Neural cell (in vitro differentiated cells): ENCODE data around the gene ATP6V1F. TPM values are rescaled to one million over a fixed set of nuclear protein-coding genes. Genes with fewer than 3 reads are reported as not detected.

Experiments
- H2AFZ ChIP-seq: fragments of 200-600, 300-800 bp; sonication (generic), shearing (Covaris generic); 2 replicates; pipeline ENCODE4 v1.6.0; 2014; ENCODE audit warnings: low read depth, mild to moderate bottlenecking, antibody characterized with exemption, low read length, moderate library complexity
- H3F3A ChIP-seq: fragments of 200-600 bp; shearing (Covaris generic); 2 replicates; pipeline ENCODE4 v1.6.1; 2016; ENCODE audit warnings: mild to moderate bottlenecking, moderate library complexity, mixed read lengths, antibody characterized with exemption, low read length; ENCODE audit not compliant: insufficient read depth, poor library complexity, severe bottlenecking
- H3K27ac ChIP-seq: fragments of 200-600, 300-800 bp; sonication (generic), shearing (Covaris generic); 2 replicates; pipeline ENCODE4 v1.5.1; 2014; ENCODE audit warnings: mild to moderate bottlenecking, low read length, moderate library complexity
- H3K27me3 ChIP-seq: fragments of 300-800, 200-600 bp; sonication (generic), shearing (Covaris generic); 2 replicates; pipeline ENCODE4 v1.6.0; 2014; ENCODE audit warnings: mild to moderate bottlenecking, low read depth, low read length, moderate library complexity; ENCODE audit not compliant: insufficient read depth
- H3K36me3 ChIP-seq: fragments of 300-800, 200-600 bp; sonication (generic), shearing (Covaris generic); 2 replicates; pipeline ENCODE4 v1.5.1; 2014; ENCODE audit warnings: mild to moderate bottlenecking, antibody characterized with exemption, low read length, moderate library complexity; ENCODE audit not compliant: insufficient read depth
- H3K4me2 ChIP-seq: fragments of 300-800, 200-600 bp; sonication (generic), shearing (Covaris generic); 2 replicates; pipeline ENCODE4 v1.6.0; 2014; ENCODE audit warnings: mild to moderate bottlenecking, low read length
- H3K4me3 ChIP-seq: fragments of 300-800, 200-600 bp; sonication (generic), shearing (Covaris generic); 2 replicates; pipeline ENCODE4 v1.5.1; 2014; ENCODE audit warnings: mild to moderate bottlenecking, low read length, moderate library complexity
- H3K79me2 ChIP-seq: fragments of 200-600 bp; shearing (Covaris generic); replicated peaks from 2 replicates; pipeline ENCODE4 v1.6.0; 2014; ENCODE audit warnings: mild to moderate bottlenecking, low read length, moderate library complexity; ENCODE audit not compliant: insufficient read depth
- H3K9ac ChIP-seq: fragments of 300-800, 200-600 bp; sonication (generic), shearing (Covaris generic); 2 replicates; pipeline ENCODE4 v1.6.1; 2016; ENCODE audit warnings: mild to moderate bottlenecking, low read length, mixed read lengths
- H3K9me2 ChIP-seq: fragments of 200-600 bp; shearing (Covaris generic); 2 replicates; pipeline ENCODE4 v1.6.1; 2016; ENCODE audit warnings: mild to moderate bottlenecking, low read length, mixed read lengths; ENCODE audit not compliant: insufficient read depth
- H3K9me3 ChIP-seq: fragments of 200-600, 300-800 bp; sonication (generic), shearing (Covaris generic); 2 replicates; pipeline ENCODE4 v1.6.1; 2016; ENCODE audit warnings: mild to moderate bottlenecking, mixed run types, low read length, moderate library complexity, mixed read lengths
- H4K20me1 ChIP-seq: fragments of 200-600 bp; shearing (Covaris generic); 2 replicates; pipeline ENCODE4 v1.6.1; 2016; ENCODE audit warnings: mild to moderate bottlenecking, mixed run types; ENCODE audit not compliant: insufficient read depth
- EP300 ChIP-seq: fragments of 450-650 bp; conservative IDR thresholded peaks from 2 replicates; pipeline ENCODE4 v1.6.1; 2014; ENCODE audit warnings: antibody characterized with exemption, mild to moderate bottlenecking, moderate library complexity; ENCODE audit not compliant: poor library complexity, severe bottlenecking
- EZH2 ChIP-seq: fragments of 200-600, 300-800 bp; shearing (Covaris generic), sonication (generic); IDR thresholded peaks from 2 replicates; pipeline ENCODE4 v1.6.1; 2014; ENCODE audit warnings: antibody characterized with exemption, low read length, borderline replicate concordance, mild to moderate bottlenecking; ENCODE audit not compliant: insufficient read depth, poor library complexity, severe bottlenecking
- MXI1 ChIP-seq: fragments of 450-650 bp; conservative IDR thresholded peaks from 2 replicates; pipeline ENCODE4 v1.6.1; 2014; ENCODE audit warnings: antibody characterized with exemption, mild to moderate bottlenecking; ENCODE audit not compliant: poor library complexity, severe bottlenecking
- POLR2AphosphoS5 ChIP-seq: IDR thresholded peaks from 2 replicates; pipeline ENCODE4 v1.6.1; 2012
- RAD21 ChIP-seq: fragments of 450-650 bp; conservative IDR thresholded peaks from 2 replicates; pipeline ENCODE4 v1.6.1; 2014; ENCODE audit warnings: antibody characterized with exemption, mild to moderate bottlenecking, moderate library complexity
- REST ChIP-seq: IDR thresholded peaks from 2 replicates; pipeline ENCODE4 v1.6.1; 2012; ENCODE audit warnings: borderline replicate concordance
- SMC3 ChIP-seq: fragments of 450-650 bp; conservative IDR thresholded peaks from 2 replicates; pipeline ENCODE4 v1.6.1; 2014; ENCODE audit warnings: antibody characterized with exemption, mild to moderate bottlenecking, moderate library complexity; ENCODE audit not compliant: poor library complexity
- TAF1 ChIP-seq: IDR thresholded peaks from 2 replicates; pipeline ENCODE4 v1.6.1; 2012; ENCODE audit warnings: low read depth
- polyA plus RNA-seq: library from polyadenylated mRNA; depleted of rRNA; stranded (reverse); fragments of >200 nt; gene quantifications from 2 replicates; pipeline ENCODE4 v1.2.3, GENCODE V29; 2014
- TF ChIP-seq, protein P1 (sequence below): fragments of 450-650 bp; IDR thresholded peaks from 2 replicates; pipeline ENCODE4 v1.5.1; 2014; ENCODE audit warnings: antibody characterized with exemption, mild to moderate bottlenecking, moderate library complexity; ENCODE audit not compliant: poor library complexity, severe bottlenecking

The ATP6V1F gene
- polyA plus RNA-seq, 1 donor from 2014 or later: 246 TPM

DNA sequence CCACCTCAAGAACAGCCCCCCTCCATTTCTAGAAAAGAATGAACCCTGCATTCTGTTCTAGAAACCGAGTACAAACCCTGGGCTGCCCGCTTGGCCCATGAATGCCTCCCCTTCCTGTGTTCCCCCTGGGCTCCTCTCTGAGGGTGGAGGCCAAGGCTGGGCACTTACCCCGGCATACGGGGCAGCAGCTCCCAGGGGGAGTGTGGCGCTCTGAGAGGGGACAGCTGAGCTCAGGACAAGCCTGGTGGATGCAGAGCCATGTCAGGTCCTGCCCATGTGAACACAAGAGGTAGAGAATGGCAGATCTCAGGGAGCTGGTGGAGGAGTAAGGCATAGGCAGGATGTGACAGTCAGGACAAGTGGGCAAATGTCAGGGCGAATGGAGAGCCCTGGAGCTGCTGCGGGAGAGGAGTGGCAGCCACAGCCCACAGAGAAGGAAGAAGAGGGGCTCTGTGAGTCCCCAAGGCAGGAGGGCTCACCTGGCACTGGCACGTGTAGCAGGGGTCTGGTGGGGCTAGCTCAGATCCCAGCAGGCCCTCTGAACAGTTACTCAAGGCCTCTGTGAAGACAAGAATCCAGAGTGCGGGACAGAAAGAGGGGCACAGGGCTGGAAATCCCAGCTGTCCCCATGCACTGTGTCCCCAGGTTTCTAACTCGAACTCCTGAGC is 18.9 kb downstream of the ATP6V1F start:
- no peak overlapping the region for H3K4me3 ChIP-seq
- no peak for TF ChIP-seq MXI1
- no peak for TF ChIP-seq RAD21
- no peak for TF ChIP-seq EZH2
- no peak for TF ChIP-seq SMC3
- TF ChIP-seq EP300: no peak
- TF ChIP-seq REST: no peak
- TF ChIP-seq TAF1: no peak
- TF ChIP-seq, protein P1, sequence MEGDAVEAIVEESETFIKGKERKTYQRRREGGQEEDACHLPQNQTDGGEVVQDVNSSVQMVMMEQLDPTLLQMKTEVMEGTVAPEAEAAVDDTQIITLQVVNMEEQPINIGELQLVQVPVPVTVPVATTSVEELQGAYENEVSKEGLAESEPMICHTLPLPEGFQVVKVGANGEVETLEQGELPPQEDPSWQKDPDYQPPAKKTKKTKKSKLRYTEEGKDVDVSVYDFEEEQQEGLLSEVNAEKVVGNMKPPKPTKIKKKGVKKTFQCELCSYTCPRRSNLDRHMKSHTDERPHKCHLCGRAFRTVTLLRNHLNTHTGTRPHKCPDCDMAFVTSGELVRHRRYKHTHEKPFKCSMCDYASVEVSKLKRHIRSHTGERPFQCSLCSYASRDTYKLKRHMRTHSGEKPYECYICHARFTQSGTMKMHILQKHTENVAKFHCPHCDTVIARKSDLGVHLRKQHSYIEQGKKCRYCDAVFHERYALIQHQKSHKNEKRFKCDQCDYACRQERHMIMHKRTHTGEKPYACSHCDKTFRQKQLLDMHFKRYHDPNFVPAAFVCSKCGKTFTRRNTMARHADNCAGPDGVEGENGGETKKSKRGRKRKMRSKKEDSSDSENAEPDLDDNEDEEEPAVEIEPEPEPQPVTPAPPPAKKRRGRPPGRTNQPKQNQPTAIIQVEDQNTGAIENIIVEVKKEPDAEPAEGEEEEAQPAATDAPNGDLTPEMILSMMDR: no peak
- no peak for TF ChIP-seq POLR2AphosphoS5
- H2AFZ ChIP-seq: no peak overlapping the region

DNA sequence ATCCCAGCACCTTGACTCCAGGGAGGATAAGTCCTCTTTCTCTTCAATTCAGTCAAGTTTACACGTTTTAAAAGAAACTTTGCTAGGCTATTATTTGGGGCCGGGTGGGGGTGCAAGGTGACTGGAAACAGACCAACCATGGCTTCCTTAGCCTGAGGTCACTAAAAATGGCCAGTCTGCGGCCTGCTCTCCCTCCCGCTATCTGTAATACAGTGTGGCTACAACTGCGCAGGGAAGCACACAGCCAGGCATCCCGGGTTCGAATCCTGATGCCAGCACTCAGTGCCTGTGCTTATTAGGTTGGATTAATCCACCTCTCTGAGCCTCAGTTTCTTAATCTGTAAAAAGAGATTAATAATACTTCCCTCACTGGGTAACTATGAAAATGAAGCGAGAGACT is 19.5 kb downstream of the ATP6V1F start:
- no peaks in the 10 kb centered on the region for H3K9me2 ChIP-seq
- no peak overlapping the region for H3K4me3 ChIP-seq
- TF ChIP-seq, protein P1: no peak
- no peak for TF ChIP-seq REST
- TF ChIP-seq RAD21: no peak
- TF ChIP-seq EP300: no peak
- TF ChIP-seq MXI1: no peak
- no peak for TF ChIP-seq EZH2
- no peak for TF ChIP-seq POLR2AphosphoS5
- no peak for TF ChIP-seq TAF1
- no peak for TF ChIP-seq SMC3
- H3K36me3 ChIP-seq: no peaks in the 10 kb centered on the region
- no peak overlapping the region for H2AFZ ChIP-seq
- no peaks in the 10 kb centered on the region for H4K20me1 ChIP-seq
- H3K4me2 ChIP-seq: no peak overlapping the region
- no peak overlapping the region for H3K9ac ChIP-seq
- H3F3A ChIP-seq: no peaks in the 10 kb centered on the region
- no peaks in the 10 kb centered on the region for H3K9me3 ChIP-seq
- no peaks in the 10 kb centered on the region for H3K27me3 ChIP-seq
- no peak overlapping the region for H3K27ac ChIP-seq
- H3K79me2 ChIP-seq: no peaks in the 10 kb centered on the region

More for the DNA sequence above, 18.9 kb downstream of the ATP6V1F start:
- no peaks in the 10 kb centered on the region for H3K27me3 ChIP-seq
- H4K20me1 ChIP-seq: no peaks in the 10 kb centered on the region
- no peak overlapping the region for H3K4me2 ChIP-seq
- H3K9me3 ChIP-seq: no peaks in the 10 kb centered on the region
- H3K9me2 ChIP-seq: no peaks in the 10 kb centered on the region
- H3K36me3 ChIP-seq: no peaks in the 10 kb centered on the region
- no peaks in the 10 kb centered on the region for H3F3A ChIP-seq
- H3K79me2 ChIP-seq: no peaks in the 10 kb centered on the region
- no peak overlapping the region for H3K27ac ChIP-seq
- no peak overlapping the region for H3K9ac ChIP-seq
